Diencephalon (tissue), 1 donor: ENCODE data around the gene ATP13A4. TPM values are rescaled to one million over a fixed set of nuclear protein-coding genes. Genes with fewer than 3 reads are reported as not detected.

ENCODE experiments used
- total RNA-seq: library from RNA; depleted of rRNA; stranded (reverse); fragments of >200 nt; gene quantifications from one replicate; pipeline ENCODE4 v1.2.3, GENCODE V29; 2014

Gene ATP13A4, protein sequence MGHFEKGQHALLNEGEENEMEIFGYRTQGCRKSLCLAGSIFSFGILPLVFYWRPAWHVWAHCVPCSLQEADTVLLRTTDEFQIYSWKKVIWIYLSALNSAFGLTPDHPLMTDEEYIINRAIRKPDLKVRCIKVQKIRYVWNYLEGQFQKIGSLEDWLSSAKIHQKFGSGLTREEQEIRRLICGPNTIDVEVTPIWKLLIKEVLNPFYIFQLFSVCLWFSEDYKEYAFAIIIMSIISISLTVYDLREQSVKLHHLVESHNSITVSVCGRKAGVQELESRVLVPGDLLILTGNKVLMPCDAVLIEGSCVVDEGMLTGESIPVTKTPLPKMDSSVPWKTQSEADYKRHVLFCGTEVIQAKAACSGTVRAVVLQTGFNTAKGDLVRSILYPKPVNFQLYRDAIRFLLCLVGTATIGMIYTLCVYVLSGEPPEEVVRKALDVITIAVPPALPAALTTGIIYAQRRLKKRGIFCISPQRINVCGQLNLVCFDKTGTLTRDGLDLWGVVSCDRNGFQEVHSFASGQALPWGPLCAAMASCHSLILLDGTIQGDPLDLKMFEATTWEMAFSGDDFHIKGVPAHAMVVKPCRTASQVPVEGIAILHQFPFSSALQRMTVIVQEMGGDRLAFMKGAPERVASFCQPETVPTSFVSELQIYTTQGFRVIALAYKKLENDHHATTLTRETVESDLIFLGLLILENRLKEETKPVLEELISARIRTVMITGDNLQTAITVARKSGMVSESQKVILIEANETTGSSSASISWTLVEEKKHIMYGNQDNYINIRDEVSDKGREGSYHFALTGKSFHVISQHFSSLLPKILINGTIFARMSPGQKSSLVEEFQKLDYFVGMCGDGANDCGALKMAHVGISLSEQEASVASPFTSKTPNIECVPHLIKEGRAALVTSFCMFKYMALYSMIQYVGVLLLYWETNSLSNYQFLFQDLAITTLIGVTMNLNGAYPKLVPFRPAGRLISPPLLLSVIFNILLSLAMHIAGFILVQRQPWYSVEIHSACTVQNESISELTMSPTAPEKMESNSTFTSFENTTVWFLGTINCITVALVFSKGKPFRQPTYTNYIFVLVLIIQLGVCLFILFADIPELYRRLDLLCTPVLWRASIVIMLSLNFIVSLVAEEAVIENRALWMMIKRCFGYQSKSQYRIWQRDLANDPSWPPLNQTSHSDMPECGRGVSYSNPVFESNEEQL
- 30.7 TPM for total RNA-seq

DNA sequence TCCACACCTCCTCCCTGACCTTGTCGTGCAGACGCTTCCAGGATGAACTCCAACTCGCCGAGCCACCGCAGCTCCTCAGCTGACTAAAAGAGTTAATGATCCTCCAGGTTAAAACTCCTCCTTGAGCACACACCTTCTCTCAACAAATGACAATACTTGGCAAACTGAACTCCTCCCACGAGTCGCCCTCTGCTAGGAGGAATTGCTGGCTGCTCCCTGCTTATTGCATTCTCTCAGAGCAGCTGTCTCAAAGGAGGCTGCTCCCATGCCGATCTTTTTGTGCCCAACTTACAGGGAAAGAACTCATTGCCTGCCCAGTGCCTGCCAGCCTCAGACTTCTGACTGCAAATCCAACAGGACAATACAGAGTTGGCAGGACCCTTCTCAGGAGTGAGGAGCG, at the start of gene ATP13A4:
ATP13A4 (minus strand) TSS at position 85 of the 400 bp plus-strand sequence. CDS start 96 bp downstream, outside the sequence.

DNA sequence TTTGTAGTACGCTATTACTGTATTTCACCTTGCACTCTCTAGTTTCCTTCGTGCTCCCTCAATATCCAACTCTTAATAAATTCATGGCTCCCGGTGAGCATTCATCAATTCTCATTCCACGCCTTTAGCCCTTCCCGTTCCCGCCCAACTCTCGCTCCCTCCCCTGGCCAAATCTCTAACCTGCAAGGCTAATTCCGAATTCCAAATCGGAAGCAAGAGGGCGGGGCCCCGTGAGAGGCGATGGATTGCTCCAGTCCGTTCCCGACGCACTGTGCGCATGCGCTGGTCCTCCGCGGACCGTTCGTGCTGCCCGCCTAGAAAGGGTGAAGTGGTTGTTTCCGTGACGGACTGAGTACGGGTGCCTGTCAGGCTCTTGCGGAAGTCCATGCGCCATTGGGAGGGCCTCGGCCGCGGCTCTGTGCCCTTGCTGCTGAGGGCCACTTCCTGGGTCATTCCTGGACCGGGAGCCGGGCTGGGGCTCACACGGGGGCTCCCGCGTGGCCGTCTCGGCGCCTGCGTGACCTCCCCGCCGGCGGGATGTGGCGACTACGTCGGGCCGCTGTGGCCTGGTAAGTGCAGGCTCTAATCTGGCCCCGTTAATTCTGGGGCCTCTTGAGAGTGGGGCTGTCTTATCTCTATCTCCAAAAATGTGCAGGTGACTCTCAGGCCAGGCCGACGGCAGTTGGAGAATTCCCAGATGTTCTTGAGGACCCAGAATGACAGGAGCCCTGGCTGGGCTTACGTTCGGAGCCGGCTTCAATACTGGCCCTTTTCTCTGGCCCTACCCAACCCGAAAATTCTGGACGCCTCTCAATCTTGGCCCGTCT, 38.4 kb upstream of the ATP13A4 start, which contains the start of gene OPA1:
OPA1 (plus strand) TSS at position 368 of the 827 bp plus-strand sequence; CDS start at position 538, 170 bp downstream.

DNA sequence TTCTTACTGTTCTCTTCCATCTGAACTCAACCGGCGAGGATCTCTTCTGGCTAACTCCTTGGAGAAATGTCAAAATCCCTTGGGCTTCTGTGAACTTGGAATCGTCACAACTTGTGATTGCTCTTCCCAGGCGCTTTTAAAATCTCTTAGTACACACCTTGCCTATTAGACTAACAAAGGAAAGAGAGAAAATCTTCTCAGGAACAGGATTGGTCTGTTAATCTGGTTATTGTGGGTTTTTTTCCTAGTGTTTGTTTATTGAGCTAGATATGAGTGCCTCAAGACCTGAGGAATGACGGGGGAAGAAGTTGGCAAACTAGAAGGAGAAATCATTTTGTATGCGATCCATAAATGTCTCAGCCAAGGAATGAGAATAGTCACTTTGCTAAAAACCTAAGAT, 176.0 kb downstream of the ATP13A4 start, which contains the start of gene ATP13A5:
ATP13A5 (minus strand) TSS at position 48 of the 400 bp plus-strand sequence; CDS start at position 20, 28 bp downstream.

Other genes with a start within 250 kb of the ATP13A4 start
- 0.92 TPM for gene ATP13A5, start 176.1 kb downstream of the ATP13A4 start, total RNA-seq
- gene OPA1, start 38.3 kb upstream of the ATP13A4 start, total RNA-seq: 143 TPM